VCaP (cell line): ENCODE measurements around the gene ZNF462.

Experiments
- H3K27ac ChIP-seq: fragments of 450-650 bp; 2 replicates; pipeline ENCODE4 v1.5.1; 2017
- CTCF ChIP-seq: fragments of 450-650 bp; conservative IDR thresholded peaks from 2 replicates; pipeline ENCODE4 v1.5.1; 2017; ENCODE audit warnings: mild to moderate bottlenecking, moderate library complexity

Gene ZNF462

DNA sequence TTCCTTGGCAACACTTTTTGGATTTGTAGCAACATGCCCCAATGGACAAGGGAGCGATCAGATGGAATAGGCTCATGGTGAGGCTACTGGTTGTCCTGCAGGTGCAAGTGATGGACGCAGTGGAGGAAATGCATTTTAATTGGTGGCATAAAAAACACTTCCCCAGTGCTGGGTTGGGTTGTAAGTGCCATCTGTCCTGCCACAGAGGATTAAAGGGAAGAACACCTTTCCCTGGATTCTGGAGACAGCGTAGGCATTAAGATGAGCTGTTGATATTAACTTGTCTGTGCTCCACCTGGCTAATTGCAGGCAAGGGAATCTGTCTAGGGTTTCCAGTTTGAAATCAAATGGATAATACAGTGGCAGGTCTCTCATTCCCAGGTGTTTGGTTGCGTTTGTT lies 173.4 kb downstream of the ZNF462 start:
- no peak overlapping the region for H3K27ac ChIP-seq
- no peak for TF ChIP-seq CTCF

- no peak for TF ChIP-seq CTCF
- no peak overlapping the region for H3K27ac ChIP-seq
Measured at GRCh38 chr9:107039542-107039941, 176.6 kb downstream of the ZNF462 start.

GRCh38 chr9:107042606-107043005 lies 179.6 kb downstream of the ZNF462 start:
- H3K27ac ChIP-seq, result no peak overlapping the region
- no peak for TF ChIP-seq CTCF

- TF ChIP-seq CTCF, result peak; percentile 30
Measured at GRCh38 chr9:107043886-107044285, 180.9 kb downstream of the ZNF462 start.

DNA sequence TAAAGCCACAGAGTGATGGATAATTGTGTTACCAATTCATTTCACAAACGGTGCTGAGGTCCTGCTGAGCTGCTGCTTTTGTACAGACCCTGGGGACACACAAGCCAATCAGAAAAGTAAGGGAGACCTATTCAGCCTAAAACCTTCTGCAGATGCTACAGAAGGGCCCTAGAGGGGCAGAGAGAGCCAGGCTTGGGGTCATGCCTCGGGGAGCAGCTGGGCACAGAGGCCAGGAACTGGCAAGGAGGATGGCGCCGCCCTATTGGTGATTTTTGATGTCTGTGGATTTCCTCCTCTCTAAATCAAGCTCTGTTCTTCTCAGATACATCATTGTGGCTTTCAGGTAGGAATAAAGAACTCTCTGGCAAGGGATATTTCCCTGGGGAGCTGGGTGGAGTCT lies 181.9 kb downstream of the ZNF462 start:
- TF ChIP-seq CTCF, result peak; percentile 54
- no peak overlapping the region for H3K27ac ChIP-seq

More at GRCh38 chr9:107043886-107044285, 180.9 kb downstream of the ZNF462 start:
- H3K27ac ChIP-seq, result no peak overlapping the region

DNA sequence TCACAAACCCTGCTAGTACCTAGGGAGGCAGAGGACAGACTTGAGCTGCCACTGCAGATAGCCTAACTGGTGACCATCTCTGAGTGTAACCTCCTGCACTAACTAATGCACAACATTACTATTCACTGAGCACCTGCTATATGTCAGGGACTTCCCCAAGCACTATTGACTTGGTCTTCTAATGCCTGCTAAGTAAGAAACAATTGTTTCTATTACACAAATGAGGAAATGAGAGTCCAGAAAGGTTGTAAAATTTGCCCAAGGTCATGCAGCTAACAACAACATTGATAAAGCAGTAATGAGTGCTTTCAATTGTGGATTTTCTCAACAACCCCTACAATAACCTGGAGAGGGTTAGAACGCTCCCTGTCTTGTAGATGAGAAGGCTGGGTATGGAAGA lies 183.7 kb downstream of the ZNF462 start:
- TF ChIP-seq CTCF, result no peak
- no peak overlapping the region for H3K27ac ChIP-seq

GRCh38 chr9:107049046-107049802 lies 186.3 kb downstream of the ZNF462 start:
- H3K27ac ChIP-seq, result no peak overlapping the region
- TF ChIP-seq CTCF, result no peak
